Stimulated activated CD4-positive, alpha-beta T cell treated with anti-CD3 and anti-CD28 coated beads, TNF-alpha, amount 100 ng/mL, for 4 hours (primary cell): ENCODE data around the gene MRTFB.
"Not testable (repeated sequence)": the region's sequence is repeated elsewhere in the genome, so short reads cannot be mapped to it uniquely, and the experiment has no call there.

Source experiments
- DNase-seq, 3 experiments: peaks; one replicate each; pipeline ENCODE4 v3.0.0-alpha.2; 2020; ENCODE audit warnings: low read depth in 3 of 3

The MRTFB gene

GRCh38 chr16:14105760-14106375 lies 34.7 kb downstream of the MRTFB start:
- no peak for DNase-seq

GRCh38 chr16:14106457-14106856 lies 35.3 kb downstream of the MRTFB start:
- DNase-seq = no peak

- DNase-seq = no peak
Observed at GRCh38 chr16:14106961-14107360, 35.8 kb downstream of the MRTFB start.

- DNase-seq = no peak
Observed at GRCh38 chr16:14109077-14109775, 38.1 kb downstream of the MRTFB start.

GRCh38 chr16:14109782-14110727 lies 38.9 kb downstream of the MRTFB start:
- no peak for DNase-seq

GRCh38 chr16:14110728-14111251 lies 39.7 kb downstream of the MRTFB start:
- no peak for DNase-seq

GRCh38 chr16:14111713-14112538 lies 40.8 kb downstream of the MRTFB start:
- DNase-seq = no peak

- DNase-seq = no peak
Observed at GRCh38 chr16:14112539-14112856, 41.4 kb downstream of the MRTFB start.

- DNase-seq = no peak
Observed at GRCh38 chr16:14113344-14113743, 42.2 kb downstream of the MRTFB start.

- no peak for DNase-seq
Observed at GRCh38 chr16:14117051-14117450, 45.9 kb downstream of the MRTFB start.

- DNase-seq = no peak
Observed at GRCh38 chr16:14119799-14120198, 48.7 kb downstream of the MRTFB start.

GRCh38 chr16:14120335-14120734 lies 49.2 kb downstream of the MRTFB start:
- DNase-seq = no peak

- DNase-seq = no peak
Observed at GRCh38 chr16:14121142-14121541, 50.0 kb downstream of the MRTFB start.

GRCh38 chr16:14121872-14122271 lies 50.8 kb downstream of the MRTFB start:
- no peak for DNase-seq

GRCh38 chr16:14122430-14122829 lies 51.3 kb downstream of the MRTFB start:
- not testable (repeated sequence) for DNase-seq

- DNase-seq = no peak
Observed at GRCh38 chr16:14125000-14125681, 54.0 kb downstream of the MRTFB start.

GRCh38 chr16:14125708-14126107 lies 54.6 kb downstream of the MRTFB start:
- DNase-seq = no peak

GRCh38 chr16:14128097-14128496 lies 57.0 kb downstream of the MRTFB start:
- DNase-seq = no peak

- DNase-seq = no peak
Observed at GRCh38 chr16:14129502-14129901, 58.4 kb downstream of the MRTFB start.

- no peak for DNase-seq
Observed at GRCh38 chr16:14131774-14132695, 60.9 kb downstream of the MRTFB start.
